ENCODE data around the gene BACE2.

The BACE2 gene
- 0.13 to 0.18 reads per million in 2 experiments for total RNA-seq

GRCh38 chr21:41167348-41168342 lies at the start of gene BACE2:
BACE2 (plus strand) TSS chr21:41168160; CDS start chr21:41168264, 104 bp downstream.
- DNase-seq (ENCODE audit: low read depth) = peak; percentile 3

DNA sequence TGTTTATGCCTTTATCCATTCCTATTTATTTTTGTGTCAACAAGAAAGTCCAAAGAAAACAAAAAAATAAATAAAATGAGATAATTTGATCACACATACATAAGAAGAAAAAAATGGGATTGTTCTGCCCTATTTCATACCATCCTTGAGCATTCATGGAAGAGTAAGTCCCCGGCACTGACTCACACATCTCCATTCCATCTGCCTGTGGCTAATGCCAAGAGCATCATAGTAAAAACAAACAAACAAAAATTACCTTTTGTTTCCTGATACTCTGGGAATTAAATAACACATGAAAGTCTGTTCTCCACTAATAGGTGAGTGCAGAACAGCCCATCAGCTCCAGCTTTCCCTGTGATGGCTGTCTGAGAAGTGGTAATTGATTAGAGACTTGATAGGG lies 48.1 kb upstream of the BACE2 start:
- no peak for DNase-seq (ENCODE audit: low read depth)

- DNase-seq (ENCODE audit: low read depth) = no peak
Observed at GRCh38 chr21:41120997-41121396, 47.0 kb upstream of the BACE2 start.

DNA sequence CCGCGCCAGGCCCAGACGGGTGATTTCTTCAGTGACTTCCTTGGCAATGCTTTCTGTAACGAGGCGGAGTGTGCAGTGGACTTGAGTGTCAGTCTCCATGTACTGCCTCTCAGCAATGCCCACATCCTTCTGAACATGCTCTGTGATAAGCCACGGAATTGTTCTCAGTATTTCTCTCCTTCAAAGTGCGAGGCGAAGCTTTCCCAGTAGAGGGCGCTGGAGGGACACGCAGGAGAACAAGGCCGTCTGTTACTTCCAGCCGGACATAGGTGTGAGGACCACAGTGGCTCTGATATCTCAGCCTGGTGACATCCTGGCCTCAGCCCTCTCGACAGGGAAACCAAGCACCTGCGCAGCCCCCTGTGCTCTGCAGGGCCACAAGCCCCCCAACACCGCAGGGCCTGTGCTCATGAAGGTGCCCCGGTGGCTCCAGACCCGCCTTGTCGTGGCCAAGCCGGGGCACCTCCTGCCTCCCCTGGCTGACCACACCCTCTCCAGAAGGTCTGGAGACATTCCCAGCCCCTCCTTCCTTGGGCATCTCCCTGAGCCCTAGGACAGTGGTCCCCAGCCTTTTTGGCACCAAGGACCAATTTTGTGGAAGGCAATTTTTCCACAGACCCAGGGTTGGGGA lies 46.1 kb upstream of the BACE2 start:
- DNase-seq (ENCODE audit: low read depth) = no peak

DNA sequence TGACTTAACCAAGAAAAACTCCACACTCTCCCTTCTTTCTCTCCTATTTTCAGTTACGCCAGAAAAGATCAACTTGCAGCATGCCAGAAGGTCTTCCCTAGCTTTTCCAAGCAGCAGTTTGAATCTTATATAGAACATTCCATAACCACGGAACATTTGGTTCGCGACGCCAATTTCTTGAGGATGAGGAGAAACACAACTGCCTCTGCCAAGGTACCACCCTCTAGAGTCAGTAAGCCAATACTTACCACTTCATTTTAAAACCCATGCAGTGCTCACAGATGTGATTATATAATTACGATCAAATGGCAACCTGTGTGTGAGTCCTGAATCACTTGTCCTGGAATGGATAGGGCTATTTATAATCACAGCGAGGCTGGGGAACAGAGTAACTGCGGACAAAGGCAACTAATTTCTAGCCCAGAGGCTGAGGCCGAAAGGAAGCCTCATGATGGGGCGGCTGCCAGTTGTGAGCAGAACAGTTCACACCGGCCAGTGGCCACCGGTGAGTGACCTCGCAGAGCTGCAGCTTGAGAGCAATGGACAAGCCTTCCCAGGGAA lies 43.2 kb upstream of the BACE2 start:
- no peak for DNase-seq (ENCODE audit: low read depth)

DNA sequence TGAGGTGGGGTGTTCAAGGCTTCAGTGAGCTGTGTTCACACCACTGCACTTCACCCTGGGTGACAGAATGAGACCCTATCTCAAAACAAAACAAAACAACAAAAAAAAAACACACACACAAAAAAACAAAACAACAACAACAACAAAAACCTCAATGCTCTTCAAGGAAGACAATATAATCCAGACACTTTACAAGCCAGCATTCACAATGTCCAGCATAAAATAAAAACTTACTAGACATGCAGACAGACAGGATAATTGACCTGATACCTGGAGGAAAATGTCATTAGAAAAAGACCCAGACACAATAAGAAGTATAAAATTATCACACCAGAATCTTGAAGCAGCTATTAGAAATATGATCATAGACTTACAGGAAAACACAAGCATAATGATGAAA lies 39.0 kb upstream of the BACE2 start:
- DNase-seq (ENCODE audit: low read depth) = no peak

GRCh38 chr21:41130883-41131282 lies 37.1 kb upstream of the BACE2 start:
- DNase-seq (ENCODE audit: low read depth) = no peak

- no peak for DNase-seq (ENCODE audit: low read depth)
Observed at GRCh38 chr21:41133874-41134522, 34.0 kb upstream of the BACE2 start.

DNA sequence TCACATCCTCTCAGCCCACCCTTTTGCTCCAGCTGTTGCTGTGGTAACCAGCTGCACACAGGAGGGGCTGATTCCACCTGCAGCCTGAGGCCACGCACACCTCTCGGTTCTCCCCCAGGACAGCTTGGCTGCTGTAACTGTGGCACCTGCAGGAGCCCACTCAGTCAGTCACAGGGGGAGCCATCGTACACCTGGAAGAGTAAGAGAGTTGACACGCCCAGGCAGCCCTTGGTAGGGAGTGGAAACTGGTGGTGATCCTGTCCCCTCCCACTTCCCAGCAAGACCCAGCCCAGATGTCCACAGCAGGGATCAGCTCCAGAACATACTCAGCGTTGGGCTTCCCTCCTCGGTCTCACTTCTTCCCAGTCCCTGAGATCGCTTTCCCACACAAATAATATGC lies 32.2 kb upstream of the BACE2 start:
- DNase-seq (ENCODE audit: low read depth) = no peak

GRCh38 chr21:41136286-41136685 lies 31.7 kb upstream of the BACE2 start:
- DNase-seq (ENCODE audit: low read depth) = no peak

DNA sequence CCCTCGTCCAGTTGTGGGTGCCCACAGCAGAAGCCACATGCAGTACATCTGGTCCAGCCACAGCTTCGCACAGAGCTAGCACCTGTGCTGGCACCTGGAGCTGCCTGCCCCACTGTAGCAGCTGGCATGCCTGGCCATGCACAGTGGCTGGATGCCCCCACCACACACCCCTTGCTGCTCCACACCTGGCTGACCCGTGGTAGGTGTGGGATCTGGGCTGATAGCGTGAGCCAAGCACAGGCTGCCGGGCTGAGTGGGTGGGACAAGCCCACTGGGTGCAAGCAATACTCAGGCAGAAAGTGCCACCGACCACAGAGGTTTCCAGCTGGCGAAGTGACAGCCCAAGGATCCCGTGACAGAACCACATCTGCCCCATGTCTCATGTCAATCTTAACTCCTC lies 30.6 kb upstream of the BACE2 start:
- DNase-seq (ENCODE audit: low read depth) = no peak

DNA sequence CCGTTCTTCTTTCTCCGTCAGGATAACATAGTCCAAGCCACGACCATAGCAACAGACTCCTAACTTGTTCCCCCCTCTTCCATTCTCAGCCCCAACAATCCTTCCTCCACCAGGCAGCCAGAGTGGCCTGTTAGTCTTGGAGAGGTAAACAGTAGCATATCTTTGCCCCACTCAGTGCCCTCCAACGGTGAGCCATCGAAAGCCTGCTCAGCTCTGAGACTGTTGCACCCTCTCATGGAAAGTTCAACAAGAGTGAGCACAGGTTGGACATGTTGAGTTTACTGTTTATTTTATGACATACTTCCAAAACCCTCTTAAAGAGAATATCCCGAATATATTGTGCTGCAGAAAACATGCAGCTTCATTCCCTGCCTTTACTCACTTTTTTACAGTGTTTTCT lies 30.1 kb upstream of the BACE2 start:
- DNase-seq (ENCODE audit: low read depth) = no peak

DNA sequence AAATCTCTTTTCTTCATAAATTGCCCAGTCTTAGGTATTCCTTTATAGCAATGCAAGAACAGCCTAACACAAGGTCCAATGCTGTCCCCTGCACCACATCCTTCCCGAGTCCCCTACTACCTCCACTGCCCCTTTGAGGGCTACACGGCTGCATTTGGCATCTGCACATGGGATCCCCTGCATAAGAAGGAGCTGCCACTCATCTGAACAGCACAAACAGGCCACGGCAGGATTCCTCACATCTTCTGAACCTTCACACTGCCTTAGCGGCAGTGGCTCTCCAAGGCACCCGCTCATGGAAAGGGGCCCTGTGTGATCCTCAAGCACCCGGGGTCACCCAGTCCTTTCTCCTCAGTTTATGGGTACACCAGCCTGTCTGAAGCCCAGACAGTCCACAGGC lies 29.2 kb upstream of the BACE2 start:
- no peak for DNase-seq (ENCODE audit: low read depth)

DNA sequence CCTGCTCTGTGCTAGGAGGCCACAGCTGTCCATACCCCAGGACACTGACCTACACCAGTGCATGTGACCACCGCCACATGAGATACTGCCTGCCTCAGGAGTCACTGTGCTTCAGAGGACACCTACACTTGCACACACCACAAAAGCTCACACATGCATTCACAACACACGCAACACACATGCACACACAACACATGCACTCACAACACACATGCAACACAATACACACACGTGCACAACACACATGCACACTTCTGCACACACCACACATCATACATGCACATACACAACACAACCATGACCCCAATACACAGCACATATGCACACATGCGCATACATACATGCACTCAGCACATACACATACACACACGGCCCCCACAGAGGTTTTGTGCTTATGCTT lies 28.7 kb upstream of the BACE2 start:
- no peak for DNase-seq (ENCODE audit: low read depth)

- no peak for DNase-seq (ENCODE audit: low read depth)
Observed at GRCh38 chr21:41139951-41140350, 28.0 kb upstream of the BACE2 start.

- no peak for DNase-seq (ENCODE audit: low read depth)
Observed at GRCh38 chr21:41141031-41141457, 26.9 kb upstream of the BACE2 start.

- no peak for DNase-seq (ENCODE audit: low read depth)
Observed at GRCh38 chr21:41142051-41142795, 25.7 kb upstream of the BACE2 start.

- DNase-seq (ENCODE audit: low read depth) = no peak
Observed at GRCh38 chr21:41143596-41144325, 24.2 kb upstream of the BACE2 start.

GRCh38 chr21:41147096-41147978 lies 20.6 kb upstream of the BACE2 start:
- DNase-seq (ENCODE audit: low read depth) = no peak

DNA sequence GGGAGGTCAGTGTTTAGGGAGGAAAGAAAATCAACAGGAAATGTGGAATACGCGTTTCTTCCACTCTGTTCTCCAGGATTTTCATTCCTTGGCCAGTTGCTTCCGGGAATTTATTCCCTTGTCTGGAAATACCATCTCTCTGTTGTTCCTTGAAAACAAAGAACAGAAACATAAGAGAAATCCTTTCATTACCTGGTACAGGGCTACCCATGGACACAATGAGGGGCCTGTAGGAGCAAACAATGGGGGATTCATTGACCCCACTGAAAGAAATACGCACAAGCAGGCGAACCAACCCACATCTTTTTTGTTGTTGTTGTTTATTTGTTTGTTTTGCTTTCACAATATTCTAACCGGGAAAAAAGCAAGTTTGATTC lies 20.0 kb upstream of the BACE2 start:
- no peak for DNase-seq (ENCODE audit: low read depth)
